HG03280 (cell line): ENCODE data around the gene GMPPA.
A peak's percentile ranks its signal among the peaks of the same experiment; 100 is the strongest.

Experiments
- ATAC-seq: cut with Tn5 transposase; IDR thresholded peaks from one replicate; pipeline ENCODE4 v1.9.1; 2021; ENCODE audit warnings: mild to moderate bottlenecking, moderate library complexity; ENCODE audit not compliant: unreplicated experiment

GMPPA gene

GRCh38 chr2:219537657-219538488 is 39.2 kb downstream of the GMPPA start:
- no peak for ATAC-seq

GRCh38 chr2:219538504-219538951 is 39.8 kb downstream of the GMPPA start:
- no peak for ATAC-seq

GRCh38 chr2:219538956-219539788 is 40.5 kb downstream of the GMPPA start:
- no peak for ATAC-seq

- ATAC-seq = no peak
Measured at GRCh38 chr2:219539926-219540678, 41.4 kb downstream of the GMPPA start.

GRCh38 chr2:219540784-219541504 is 42.3 kb downstream of the GMPPA start:
- ATAC-seq = no peak

- peak; percentile 36 for ATAC-seq
Measured at GRCh38 chr2:219541611-219542180, 43.0 kb downstream of the GMPPA start.

- peak; percentile 37 for ATAC-seq
Measured at GRCh38 chr2:219542931-219543595, 44.4 kb downstream of the GMPPA start.

GRCh38 chr2:219543596-219544358 is 45.1 kb downstream of the GMPPA start, which contains the start of the genes CHPF and TMEM198:
Gene CHPF (minus strand): TSS chr2:219543809. CDS start chr2:219543538, 271 bp downstream.
Gene TMEM198 (plus strand): TSS chr2:219544028. CDS start chr2:219544728, 700 bp downstream.
- peak; percentile 74 for ATAC-seq

GRCh38 chr2:219544567-219544966 is 45.9 kb downstream of the GMPPA start:
- ATAC-seq = no peak

- no peak for ATAC-seq
Measured at GRCh38 chr2:219545295-219545942, 46.7 kb downstream of the GMPPA start.

GRCh38 chr2:219545943-219546352 is 47.3 kb downstream of the GMPPA start:
- no peak for ATAC-seq

GRCh38 chr2:219547621-219548020 is 48.9 kb downstream of the GMPPA start:
- ATAC-seq = no peak

- no peak for ATAC-seq
Measured at GRCh38 chr2:219548990-219549389, 50.3 kb downstream of the GMPPA start.

GRCh38 chr2:219549619-219550018 is 50.9 kb downstream of the GMPPA start:
- ATAC-seq = no peak

- ATAC-seq = peak; percentile 11
Measured at GRCh38 chr2:219551441-219552381, 53.0 kb downstream of the GMPPA start.

GRCh38 chr2:219552382-219553167 is 53.9 kb downstream of the GMPPA start:
- peak; percentile 74 for ATAC-seq
